HG03575 (cell line): ENCODE measurements around the gene ATP8A1.

Experiments used
- ATAC-seq: cut with Tn5 transposase; IDR thresholded peaks from one replicate; pipeline ENCODE4 v1.9.1; 2021; ENCODE audit not compliant: unreplicated experiment, insufficient number of reproducible peaks, low FRiP score; ENCODE audit errors: extremely low read depth

ATP8A1 gene

DNA sequence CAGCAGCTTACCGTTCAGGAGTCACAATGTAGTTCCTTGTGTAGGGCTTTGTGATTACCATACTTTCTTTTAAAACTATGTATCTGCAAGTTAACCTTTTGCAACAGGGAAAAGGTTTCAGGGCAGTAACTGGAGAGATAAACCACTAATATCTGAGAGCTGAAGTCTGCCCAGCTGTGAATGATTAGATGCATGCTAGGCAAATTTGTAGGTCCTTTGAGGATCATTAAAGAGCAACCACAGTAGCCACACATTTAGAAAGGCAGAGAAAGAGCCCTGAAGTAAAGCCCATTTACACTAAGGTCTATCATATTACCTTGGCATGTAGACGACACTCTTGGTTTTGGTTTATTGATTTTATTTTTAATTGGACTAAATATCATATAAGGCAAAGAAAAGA lies 60.0 kb downstream of the ATP8A1 start:
- no peak for ATAC-seq

DNA sequence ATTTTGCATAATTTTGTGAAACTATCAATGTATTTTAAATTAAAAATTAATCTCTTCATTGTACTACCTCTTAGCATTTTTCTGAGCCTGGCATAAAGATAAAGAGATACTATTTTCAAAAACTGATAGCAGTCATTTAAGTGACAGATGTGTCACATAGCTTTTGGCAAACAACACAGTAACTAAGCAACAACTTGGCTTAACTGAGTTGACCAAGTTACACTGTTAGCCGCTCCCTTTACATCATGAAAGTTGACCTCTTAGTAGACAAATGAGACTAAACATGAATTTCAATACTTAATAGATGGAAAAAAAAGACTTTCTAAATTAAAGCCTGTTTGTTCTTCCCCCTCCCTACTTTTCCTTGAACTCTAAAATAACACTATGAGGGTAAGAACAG lies 62.0 kb downstream of the ATP8A1 start:
- no peak for ATAC-seq

DNA sequence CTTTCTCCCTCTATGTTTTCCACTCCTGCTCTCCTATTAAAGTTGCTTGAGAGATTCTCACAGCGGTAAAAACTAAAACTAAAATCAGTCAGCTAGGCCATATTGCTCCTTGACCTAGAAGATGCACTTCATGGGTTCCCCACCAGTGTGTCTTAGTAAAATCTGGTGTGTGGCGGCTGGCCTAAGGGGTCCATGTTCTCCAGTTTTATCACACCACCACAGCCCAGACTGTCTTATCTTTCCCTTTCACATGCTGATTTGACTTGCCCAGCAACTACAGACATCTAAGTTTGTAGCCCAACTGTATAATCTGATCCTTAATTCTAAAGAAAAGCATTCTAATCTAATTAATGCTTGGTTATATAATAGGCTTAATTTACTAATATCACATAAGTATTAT lies 68.0 kb downstream of the ATP8A1 start:
- ATAC-seq, result no peak

DNA sequence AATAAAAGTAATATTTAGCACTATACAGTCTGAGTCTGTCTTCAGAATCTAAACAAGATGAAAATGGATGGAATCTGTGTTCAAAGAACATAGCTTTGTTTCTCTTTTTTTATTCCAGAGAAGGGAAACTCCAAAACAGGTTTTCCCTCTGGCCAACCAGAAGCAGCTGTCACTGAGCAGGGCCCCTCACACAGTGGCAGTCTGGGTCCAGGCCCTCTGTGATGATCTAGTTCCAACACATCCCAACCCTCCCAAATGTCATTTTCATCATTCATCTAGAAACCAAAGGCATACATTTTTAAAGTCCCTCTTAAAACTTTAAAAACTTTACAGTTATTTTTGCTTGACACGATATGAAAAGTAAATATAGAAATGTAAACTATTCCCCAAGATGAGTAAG lies 70.1 kb downstream of the ATP8A1 start:
- ATAC-seq, result no peak

DNA sequence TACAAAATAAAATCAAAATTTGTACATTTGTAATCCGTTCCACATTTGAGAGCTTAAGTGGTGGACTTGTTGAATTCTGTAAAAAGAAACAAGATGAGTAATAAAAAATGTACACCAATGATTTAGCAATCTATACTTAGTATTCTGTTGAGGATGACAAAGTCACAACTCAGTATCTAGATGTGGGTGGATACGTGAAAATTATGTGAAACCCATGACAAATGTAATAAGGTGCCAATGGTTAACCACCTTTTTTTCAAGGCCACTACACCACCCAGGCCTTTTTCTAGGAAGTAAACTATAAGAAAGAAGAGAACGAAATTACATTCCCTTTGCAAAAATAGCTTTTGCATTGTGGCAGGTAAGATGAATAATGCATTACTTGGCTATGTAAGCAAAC lies 77.0 kb downstream of the ATP8A1 start:
- no peak for ATAC-seq

DNA sequence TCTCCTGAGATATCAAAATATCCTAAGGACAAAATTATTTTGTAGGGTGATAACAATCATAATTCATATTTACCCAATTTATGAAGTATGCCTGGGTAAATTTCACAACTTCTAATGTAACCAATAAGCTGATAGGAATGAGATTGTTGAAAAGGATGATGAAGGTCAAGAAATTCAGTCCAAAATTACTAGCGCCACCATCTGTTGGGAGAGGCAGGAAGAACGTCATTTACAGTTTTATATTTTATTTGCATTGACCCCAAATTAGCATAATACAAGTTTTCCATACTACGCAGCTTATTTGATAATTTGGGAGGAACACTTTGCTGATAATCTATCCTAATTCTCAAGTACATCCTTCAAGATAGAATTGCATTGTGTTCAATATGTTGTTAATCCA lies 78.7 kb downstream of the ATP8A1 start:
- no peak for ATAC-seq

DNA sequence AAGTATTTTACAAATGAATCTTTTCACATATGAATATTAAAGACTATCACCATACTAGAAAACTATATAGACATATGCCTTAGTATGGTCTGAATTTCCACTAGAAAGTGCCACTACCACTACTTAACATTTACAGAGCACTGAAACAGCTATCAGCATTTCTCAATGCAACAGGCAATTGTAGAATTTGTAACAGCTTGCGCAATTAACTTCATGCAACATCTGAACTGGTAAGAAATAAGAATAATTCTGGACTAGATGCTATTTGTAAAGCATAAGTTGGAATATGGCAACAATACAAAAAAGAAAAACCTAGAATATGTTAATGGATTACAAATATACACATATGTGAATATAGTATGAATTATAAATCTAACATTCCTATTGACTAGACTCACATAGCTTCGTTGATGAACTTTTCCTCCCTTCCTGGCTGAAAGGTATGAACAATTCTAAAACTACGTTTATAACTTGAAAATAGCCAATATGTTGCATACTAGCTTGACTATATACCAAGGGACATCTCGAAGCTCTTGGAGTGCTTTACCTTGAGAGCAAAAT lies 82.0 kb downstream of the ATP8A1 start:
- ATAC-seq, result no peak

DNA sequence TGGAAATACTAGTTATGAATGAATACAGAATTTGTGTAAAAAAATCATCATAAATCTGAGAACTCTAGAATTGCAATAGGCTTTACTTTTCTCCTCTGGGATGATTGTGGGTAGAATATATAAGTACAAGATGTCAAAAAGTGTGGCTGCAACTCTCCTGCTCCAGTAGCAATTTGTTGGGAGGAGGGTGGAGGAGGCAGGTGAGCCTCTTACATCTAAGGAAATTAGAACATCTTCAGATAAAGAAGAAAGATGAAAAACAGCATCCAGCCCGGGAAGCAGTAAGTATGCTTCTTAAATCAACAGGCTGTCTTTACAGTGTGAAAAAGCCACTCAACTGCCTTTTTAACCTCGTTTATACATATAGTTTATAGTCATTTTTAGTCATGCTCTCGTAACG lies 83.7 kb downstream of the ATP8A1 start:
- no peak for ATAC-seq

DNA sequence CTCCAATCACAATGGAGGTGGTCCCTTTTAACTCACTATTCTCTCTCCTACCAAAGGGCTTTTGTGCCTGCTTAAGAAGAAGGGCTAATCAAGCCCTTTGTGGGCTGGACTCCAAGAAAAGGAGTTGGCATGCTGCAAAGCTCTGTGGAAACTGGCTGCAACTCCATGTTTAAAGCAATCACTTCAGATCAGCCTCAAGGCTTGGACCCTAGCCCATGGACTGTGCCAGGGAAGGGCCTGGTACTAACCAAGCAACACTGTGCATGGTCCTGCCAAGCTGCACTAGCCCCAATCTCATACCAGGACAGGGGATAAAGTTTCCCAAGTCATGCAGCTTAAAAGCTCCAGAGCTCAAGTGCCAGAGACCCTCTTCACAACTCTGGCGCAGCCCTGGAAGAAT lies 86.7 kb downstream of the ATP8A1 start:
- ATAC-seq, result no peak

DNA sequence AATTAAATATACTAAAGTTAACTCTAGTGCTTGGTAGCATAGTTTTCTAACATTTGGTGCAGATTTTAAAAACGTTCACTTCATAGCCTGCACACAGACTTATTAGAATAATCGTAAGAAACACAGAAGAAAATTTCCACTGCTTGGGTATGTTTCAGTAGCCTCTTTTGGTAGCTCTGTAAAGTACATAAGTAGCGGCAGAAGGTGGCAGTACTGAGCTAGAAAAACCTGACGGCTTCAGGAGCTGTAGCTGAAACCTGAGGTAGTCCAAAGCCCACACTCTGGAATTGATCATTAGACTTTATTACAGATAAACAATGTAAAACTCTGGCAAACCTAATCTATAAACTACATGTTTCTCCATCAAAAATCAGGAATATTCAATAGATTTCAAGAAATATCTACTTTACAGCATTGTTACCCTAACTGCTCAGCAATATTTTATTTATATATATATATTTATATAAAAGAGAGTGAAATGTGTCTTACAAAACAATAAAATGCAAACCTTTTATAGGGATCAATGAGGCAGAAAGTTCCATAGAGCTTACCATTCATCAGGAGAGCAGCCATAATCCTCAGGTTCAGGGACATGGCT lies 88.2 kb downstream of the ATP8A1 start:
- peak; percentile 80 for ATAC-seq

DNA sequence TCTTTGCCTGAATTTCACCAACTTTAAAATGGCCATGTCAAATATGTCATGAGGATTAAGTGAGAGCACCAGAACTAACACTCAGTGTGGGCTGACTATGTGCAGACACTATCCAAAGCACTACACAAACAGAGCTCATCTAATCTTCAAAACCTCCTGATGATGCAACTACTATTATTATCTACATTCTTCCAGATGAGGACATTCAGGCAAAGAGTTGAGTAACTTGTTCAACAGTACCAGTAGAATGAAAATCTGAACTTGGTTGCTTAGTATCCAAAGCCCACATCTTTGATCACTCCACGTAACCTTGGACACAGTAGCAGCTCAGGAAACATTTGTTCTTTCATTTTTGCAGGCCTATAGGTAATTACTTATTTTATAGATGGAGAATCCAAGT lies 90.1 kb downstream of the ATP8A1 start:
- no peak for ATAC-seq

DNA sequence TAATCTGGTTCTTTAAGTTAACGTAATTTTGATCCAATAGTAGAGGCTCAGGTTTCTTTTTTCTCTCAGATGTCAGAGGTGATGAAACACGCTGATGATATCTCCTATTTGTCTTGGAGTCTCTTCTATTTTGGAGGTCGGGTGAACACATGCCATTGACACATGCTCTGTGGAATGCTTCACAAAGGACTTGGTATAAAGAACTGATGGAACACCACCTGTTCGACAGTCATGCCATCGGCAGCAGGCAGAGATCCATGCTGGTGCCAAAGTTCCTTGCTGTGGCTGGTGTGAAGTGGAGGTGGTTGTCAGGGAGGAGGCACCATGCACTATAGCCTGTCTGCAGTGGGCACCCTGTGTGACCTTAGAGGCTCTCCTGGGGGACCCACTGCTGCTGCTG lies 94.9 kb downstream of the ATP8A1 start:
- ATAC-seq, result no peak

DNA sequence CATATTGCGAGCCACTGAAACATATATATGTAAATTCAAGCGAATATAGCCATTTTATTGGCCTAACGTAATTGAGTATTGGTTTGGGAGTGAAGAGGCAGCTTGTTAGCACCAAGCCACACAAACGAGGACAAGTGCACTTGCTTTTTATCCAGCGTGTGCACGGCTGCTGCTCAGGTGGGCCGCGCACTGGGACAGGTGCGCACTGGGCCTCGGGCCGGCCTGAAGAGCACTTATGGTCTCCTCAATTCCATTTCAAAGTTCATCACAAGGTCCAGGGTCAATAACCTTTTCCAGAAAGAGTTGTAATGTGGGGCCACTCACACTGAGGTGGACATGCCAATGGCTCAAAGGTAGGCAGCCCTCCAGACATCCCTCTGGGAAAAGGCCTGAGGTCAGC lies 95.9 kb downstream of the ATP8A1 start:
- no peak for ATAC-seq

DNA sequence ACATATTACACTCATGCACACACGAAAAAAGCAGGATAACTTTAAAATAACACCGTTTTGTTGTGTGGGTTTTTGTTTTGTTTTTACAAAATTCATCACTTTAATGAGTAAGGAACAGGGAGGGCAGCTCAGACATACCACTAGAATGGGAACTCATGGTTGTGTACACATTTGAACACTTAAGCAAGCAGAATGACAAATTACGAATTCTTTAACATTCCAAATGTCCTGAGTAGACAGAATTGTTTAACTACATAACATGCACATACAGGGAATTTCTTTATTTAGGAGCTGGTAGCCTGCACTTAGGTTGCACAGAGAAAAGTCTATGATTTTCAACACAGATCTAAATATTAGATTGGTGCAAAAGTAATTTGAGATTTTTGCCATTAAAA lies 96.4 kb downstream of the ATP8A1 start:
- ATAC-seq, result no peak

DNA sequence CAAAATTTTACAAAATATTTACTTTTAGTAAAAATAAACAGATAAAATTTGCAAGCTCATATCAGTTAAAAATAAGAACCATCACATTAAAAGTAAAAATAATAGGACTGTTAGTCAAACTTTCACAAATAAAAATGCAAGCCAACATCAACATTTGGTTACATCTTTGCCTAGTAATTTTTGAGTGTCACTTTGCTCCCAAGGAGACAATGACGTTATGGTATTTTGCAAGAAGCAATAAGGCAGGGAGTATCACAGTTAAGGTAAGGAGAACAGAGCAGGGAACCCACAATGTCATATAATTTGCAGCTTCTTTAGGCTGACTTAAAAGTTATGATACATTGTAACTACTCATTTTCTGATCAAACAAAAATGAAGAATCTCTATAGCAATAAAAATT lies 98.7 kb downstream of the ATP8A1 start:
- ATAC-seq, result no peak

DNA sequence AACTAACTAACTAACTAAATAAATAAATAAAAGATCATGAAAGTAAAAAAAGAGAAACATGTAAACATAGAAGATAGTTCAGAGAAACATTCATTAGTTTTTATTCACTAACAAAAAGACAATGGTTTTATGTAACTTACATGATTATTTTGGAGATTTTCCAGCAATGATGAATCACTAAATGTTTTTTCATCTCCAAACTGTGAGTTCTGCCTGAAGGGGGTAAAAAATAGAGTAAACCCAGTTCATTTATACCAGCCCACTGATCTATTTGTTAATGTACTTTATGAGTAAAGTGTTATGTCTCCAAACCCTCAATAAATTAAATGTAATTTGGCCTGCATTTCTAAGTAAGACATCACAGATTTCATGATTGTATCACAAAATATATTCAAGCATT lies 101.1 kb downstream of the ATP8A1 start:
- ATAC-seq, result no peak

DNA sequence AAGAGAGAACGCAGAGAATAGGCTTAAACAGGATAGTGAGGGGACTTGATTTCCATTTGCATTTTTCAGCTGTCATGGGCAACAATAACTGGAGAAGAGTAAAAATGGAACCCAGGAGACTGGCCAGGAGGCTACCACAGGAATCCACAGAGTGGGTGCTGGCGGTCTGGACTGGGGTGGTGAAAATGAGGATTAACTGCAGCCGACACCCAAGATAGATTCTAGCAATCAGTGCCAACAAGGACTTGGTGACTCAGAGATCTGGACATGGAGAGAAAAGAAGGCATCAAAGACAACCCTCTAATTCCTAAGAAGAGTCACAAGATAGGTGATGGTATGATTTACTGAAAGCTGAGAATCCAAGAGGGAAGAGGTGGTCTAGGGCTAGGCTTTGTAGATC lies 102.8 kb downstream of the ATP8A1 start:
- no peak for ATAC-seq

DNA sequence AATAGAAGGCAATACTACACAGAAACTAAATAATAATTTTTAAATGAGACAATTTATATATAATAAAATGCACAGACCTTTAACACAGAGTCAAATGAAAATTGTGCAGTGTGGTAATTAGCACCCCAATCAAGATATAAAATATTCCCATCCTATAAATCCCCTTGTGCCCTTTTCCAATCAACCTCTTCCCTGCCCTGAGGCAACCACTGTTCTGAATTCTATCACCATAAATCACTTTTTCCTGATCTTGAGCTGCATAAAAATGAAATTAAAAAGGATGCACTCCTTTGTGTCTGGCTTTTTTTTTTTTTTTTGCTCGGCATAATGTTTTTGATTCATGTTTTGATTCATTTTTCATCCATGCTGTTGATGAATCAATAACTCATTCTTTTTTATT lies 107.0 kb downstream of the ATP8A1 start:
- ATAC-seq, result no peak

DNA sequence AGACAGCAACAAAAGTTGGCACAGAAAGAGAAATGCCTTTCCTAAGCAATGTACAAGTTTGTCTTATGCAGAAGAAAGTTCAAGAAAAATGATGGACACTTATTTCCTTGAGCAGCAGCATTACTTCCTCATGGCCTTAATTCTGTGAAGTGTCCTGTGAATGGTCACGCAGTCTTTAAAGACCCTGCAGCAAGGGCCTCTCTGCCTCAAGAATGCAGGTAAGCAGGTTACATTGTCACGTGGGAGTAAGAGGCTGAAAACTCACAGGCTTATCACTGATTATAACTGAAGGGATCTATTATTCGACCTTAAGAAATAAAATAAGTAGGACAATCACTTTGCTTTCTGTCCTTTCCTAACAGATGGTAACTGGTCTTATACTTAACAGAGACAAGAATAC lies 109.1 kb downstream of the ATP8A1 start:
- ATAC-seq, result no peak

DNA sequence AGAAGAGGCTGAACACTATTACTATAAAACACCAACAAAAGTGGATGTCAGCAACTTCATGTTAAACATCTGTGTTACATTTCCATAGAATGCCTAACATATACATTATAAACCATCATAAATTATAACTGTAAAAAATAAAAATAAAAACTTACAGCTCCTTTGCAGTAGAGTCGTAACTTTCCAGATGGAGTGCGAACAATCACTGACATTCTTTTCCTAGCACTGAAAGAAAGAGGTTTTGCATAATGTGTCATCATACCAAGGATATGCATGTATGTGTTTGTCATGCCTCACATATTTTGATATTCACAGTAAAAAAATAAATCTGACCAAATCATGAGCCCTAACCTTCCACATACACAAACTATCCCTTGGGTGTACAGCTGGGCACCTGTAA lies 113.1 kb downstream of the ATP8A1 start:
- ATAC-seq, result no peak

DNA sequence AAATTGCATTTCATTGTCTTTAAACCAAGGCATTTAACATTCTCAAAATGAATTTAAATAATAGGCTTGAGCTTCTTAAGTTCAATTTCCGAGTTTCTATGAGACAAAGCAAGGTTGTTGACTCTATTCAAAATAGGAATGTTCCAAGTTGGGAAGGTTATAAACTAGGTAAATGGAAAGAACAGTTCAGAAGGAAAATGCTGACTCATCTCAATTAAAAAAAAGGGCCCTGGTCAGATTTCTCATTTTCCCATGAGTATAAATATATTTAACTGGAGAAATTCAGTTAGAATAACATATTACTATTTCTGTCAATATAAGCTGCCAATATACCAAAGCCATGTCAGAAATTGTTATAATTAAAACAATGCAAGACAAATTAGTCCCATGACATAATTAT lies 113.8 kb downstream of the ATP8A1 start:
- ATAC-seq, result no peak
